K562 (cell line): ENCODE measurements around the gene FZD1. TPM values are rescaled to one million over a fixed set of nuclear protein-coding genes. Genes with fewer than 3 reads are reported as not detected.

Experiments
- ATAC-seq: fragments of 200-7000 bp; cut with Tn5 transposase; 3 replicates; pipeline ENCODE4 v1.9.1; 2020; ENCODE audit warnings: moderate library complexity
- BruUV-seq: library from RNA; stranded (reverse); fragments of 400-500 nt; replicated peaks from 2 replicates; lab custom pipeline; 2021; lab: Mats Ljungman, UMichigan
- CTCF ChIA-PET: fragments of 300-600 bp; formaldehyde crosslinking; extraction: SDS; loops from one replicate; lab custom pipeline; 2021; ENCODE audit warnings: low intra/inter-chr PET ratio; lab: Yijun Ruan, JAX
- POLR2A ChIA-PET: fragments of 300-600, 350-650 bp; sonication (Branson Sonifier 250); formaldehyde crosslinking; extraction: SDS; loops from one replicate; lab custom pipeline; 2021; ENCODE audit warnings: antibody characterized with exemption, inconsistent platforms; lab: Yijun Ruan, JAX
- DNase-seq, 4 experiments: peaks; one replicate each; pipeline versions ENCODE4 v3.0.0 to v3.0.0-alpha.2; 2011 to 2018; ENCODE audit warnings: low spot score in 3 of 4, mixed read lengths in 3 of 4; ENCODE audit errors: extremely low read depth in 1 of 4
- FAIRE-seq: peaks from 2 replicates; lab custom pipeline; 2011; peaks lifted over from hg19 to GRCh38; lab: Jason Lieb, UNC
- H2AFZ ChIP-seq: 2 replicates; pipeline ENCODE4 v1.6.0; 2011; ENCODE audit warnings: low read depth, low read length, control low read depth, inconsistent platforms
- H3K27ac ChIP-seq: fragments of 200-600 bp; 3 replicates; pipeline ENCODE4 v1.8.0; 2011; ENCODE audit warnings: low read depth, mild to moderate bottlenecking, control low read depth, inconsistent platforms, low read length, moderate library complexity, mixed read lengths; ENCODE audit errors: extremely low read depth
- H3K27me3 ChIP-seq, 2 experiments: fragments of 300-600 bp in 1 of 2; 2 replicates in 1 of 2; 3 replicates in 1 of 2; pipeline versions ENCODE4 v1.6.0 to v1.8.0; 2011; ENCODE audit warnings: inconsistent platforms in 2 of 2, low read length in 2 of 2, mild to moderate bottlenecking in 1 of 2, mixed read lengths in 1 of 2, moderate library complexity in 1 of 2; ENCODE audit not compliant: control insufficient read depth in 2 of 2, insufficient read depth in 2 of 2
- H3K36me3 ChIP-seq: fragments of 300-600 bp; 3 replicates; pipeline ENCODE4 v1.8.0; 2011; ENCODE audit warnings: mild to moderate bottlenecking, low read length, inconsistent platforms; ENCODE audit not compliant: control insufficient read depth, insufficient read depth
- H3K4me1 ChIP-seq, 2 experiments: fragments of 200-600 bp in 1 of 2; replicated peaks in 1 of 2; 2 replicates in 1 of 2; 3 replicates in 1 of 2; pipeline versions ENCODE4 v1.5.1 to v1.8.0; 2011; ENCODE audit warnings: inconsistent platforms in 2 of 2, low read length in 2 of 2, mild to moderate bottlenecking in 1 of 2, mixed read lengths in 1 of 2, moderate library complexity in 1 of 2; ENCODE audit not compliant: control insufficient read depth in 2 of 2, insufficient read depth in 2 of 2
- H3K4me2 ChIP-seq: 2 replicates; pipeline ENCODE4 v1.6.1; 2011; ENCODE audit warnings: low read length, control low read depth, inconsistent platforms, mixed read lengths; ENCODE audit not compliant: insufficient read depth
- H3K4me3 ChIP-seq: fragments of 200-600 bp; sonication (generic), shearing (Covaris generic); 2 replicates; pipeline ENCODE4 v1.5.1; 2016; ENCODE audit warnings: control low read depth, inconsistent platforms
- H3K79me2 ChIP-seq: fragments of 200-600 bp; 3 replicates; pipeline ENCODE4 v1.8.0; 2011; ENCODE audit warnings: low read length, inconsistent platforms; ENCODE audit not compliant: control insufficient read depth, insufficient read depth
- H3K9ac ChIP-seq, 2 experiments: 2 replicates each; pipeline versions ENCODE4 v1.6.0 to v1.6.1; 2011; ENCODE audit warnings: low read depth in 2 of 2, low read length in 2 of 2, control low read depth in 1 of 2, inconsistent platforms in 1 of 2, mild to moderate bottlenecking in 1 of 2, mixed read lengths in 1 of 2; ENCODE audit not compliant: insufficient read depth in 1 of 2
- H3K9me1 ChIP-seq: one replicate; pipeline ENCODE4 v1.6.0; 2011; ENCODE audit warnings: inconsistent platforms, mild to moderate bottlenecking, low read length, moderate library complexity; ENCODE audit not compliant: control insufficient read depth, insufficient read depth
- H3K9me3 ChIP-seq: replicated peaks from 2 replicates; pipeline ENCODE4 v1.5.1; 2011; ENCODE audit warnings: low read depth, low read length, inconsistent platforms; ENCODE audit not compliant: control insufficient read depth, insufficient read depth
- H4K20me1 ChIP-seq: replicated peaks from 2 replicates; pipeline ENCODE4 v1.6.1; 2011; ENCODE audit warnings: low read length, inconsistent platforms, mixed read lengths; ENCODE audit not compliant: control insufficient read depth, insufficient read depth
- BRCA1 ChIP-seq, 2 experiments: fragments of 450-650 bp in 1 of 2; sonication (generic) in 1 of 2; formaldehyde crosslinking in 1 of 2; IDR thresholded peaks; 2 replicates each; pipeline versions ENCODE4 v1.5.0 to v1.6.1; 2017 to 2020; ENCODE audit warnings: mild to moderate bottlenecking in 1 of 2, missing genetic modification reagents in 1 of 2
- CTBP1 ChIP-seq: fragments of 450-650 bp; IDR thresholded peaks from 2 replicates; pipeline ENCODE4 v1.6.1; 2016; ENCODE audit warnings: borderline replicate concordance
- ID3 ChIP-seq, 2 experiments: fragments of 250-450 bp in 1 of 2; fragments of 450-650 bp in 1 of 2; sonication (Bioruptor Pico) in 1 of 2; IDR thresholded peaks; 2 replicates each; pipeline versions ENCODE4 v1.6.1 to v1.8.0; 2016 to 2021; ENCODE audit warnings: mild to moderate bottlenecking in 2 of 2, moderate library complexity in 2 of 2, missing compliant biosample characterization in 1 of 2, missing genetic modification characterization in 1 of 2
- KLF6 ChIP-seq: fragments of 250-450 bp; sonication (Bioruptor Pico); IDR thresholded peaks from 2 replicates; pipeline ENCODE4 v1.4.0; 2020; ENCODE audit warnings: mild to moderate bottlenecking, moderate library complexity, borderline replicate concordance
- SMARCC2 ChIP-seq: fragments of 450-650 bp; IDR thresholded peaks from 2 replicates; pipeline ENCODE4 v1.6.1; 2017; ENCODE audit warnings: antibody characterized with exemption, moderate library complexity, mild to moderate bottlenecking, low read depth
- TARDBP ChIP-seq: fragments of 450-650 bp; IDR thresholded peaks from 2 replicates; pipeline ENCODE4 v1.6.1; 2016
- XRCC3 ChIP-seq: fragments of 450-650 bp; IDR thresholded peaks from 2 replicates; pipeline ENCODE4 v1.6.1; 2017; ENCODE audit warnings: mild to moderate bottlenecking, moderate library complexity
- ZKSCAN1 ChIP-seq: fragments of 150-350 bp; IDR thresholded peaks from 2 replicates; pipeline ENCODE4 v1.6.1; 2016; ENCODE audit warnings: low read depth, low read length
- ZNF12 ChIP-seq: sonication (generic); formaldehyde crosslinking; IDR thresholded peaks from 2 replicates; pipeline ENCODE4 v1.4.0; 2020; ENCODE audit warnings: mild to moderate bottlenecking, missing genetic modification reagents
- WGBS: fragments of 100-300 bp; shearing (Covaris generic); methylation state at CpG from one replicate; pipeline ENCODE4 v1.1.6; 2016; ENCODE audit warnings: low coverage, mixed read lengths; ENCODE audit not compliant: insufficient coverage; ENCODE audit errors: missing lambda C conversion rate; 5-methylcytosine and 5-hydroxymethylcytosine counted together
- in situ Hi-C: fragments of 300-500 bp; cut with MboI; formaldehyde crosslinking; loops from 4 replicates; pipeline ENCODE4 v1.15.0; 2018; ENCODE audit warnings: inconsistent platforms, mixed read lengths
- intact Hi-C: fragments of 100-400 bp; cut with micrococcal nuclease; formaldehyde crosslinking; loops from 2 replicates; pipeline ENCODE4 v1.14.2; 2022
- polyA plus RNA-seq, 8 experiments: library from polyadenylated mRNA; depleted of rRNA in 4 of 8; stranded (reverse) in 5 of 8; unstranded in 3 of 8; fragments of >200 nt; fragmentation: Nextera tagmentation in 2 of 8; fragmentation: Illumina TruSeq in 1 of 8; extraction: Ambion mirVana in 2 of 8; extraction: Trizol in 1 of 8; gene quantifications; 2 replicates each; pipeline versions ENCODE4 v1.2.1 to v1.2.3, GENCODE V29; 2011 to 2014; ENCODE audit warnings: inconsistent platforms in 1 of 8, missing spikeins in 1 of 8
- total RNA-seq, 7 experiments: library from RNA; depleted of rRNA in 6 of 7; stranded (reverse); fragments of >200 nt in 6 of 7; fragmentation: Illumina TruSeq in 2 of 7; extraction: Trizol in 2 of 7; gene quantifications; 2 replicates each; pipeline versions ENCODE4 v1.2.1 to v1.2.3, GENCODE V29; 2011 to 2021; ENCODE audit warnings: low replicate concordance in 1 of 7
- TF ChIP-seq, protein P1 (sequence below), 3 experiments: fragments of 200-800 bp in 1 of 3; fragments of 250-450 bp in 1 of 3; fragments of 450-650 bp in 1 of 3; sonication (Bioruptor Pico) in 1 of 3; sonication (Bioruptor generic) in 1 of 3; formaldehyde crosslinking in 1 of 3; IDR thresholded peaks; 2 replicates each; pipeline versions ENCODE4 v1.6.1 to v1.8.0; 2016 to 2022; ENCODE audit warnings: mild to moderate bottlenecking in 2 of 3, missing genetic modification characterization in 2 of 3, missing compliant biosample characterization in 1 of 3, moderate library complexity in 1 of 3
- TF ChIP-seq, protein P2 (sequence below): fragments of 450-650 bp; IDR thresholded peaks from 2 replicates; pipeline ENCODE4 v1.6.1; 2014; ENCODE audit warnings: low read depth, mild to moderate bottlenecking, moderate library complexity, borderline replicate concordance
- TF ChIP-seq, protein P3 (sequence below): sonication (generic); IDR thresholded peaks from 2 replicates; pipeline ENCODE4 v1.6.1; 2016

Gene FZD1
- total and polyA plus RNA-seq, 9 of the 15 experiments (the other 6 are each of a cell fraction or from before 2014, with no cell fraction given) = 0.25 to 5.1 (median 1.8) TPM

GRCh38 chr7:91250706-91251105 is 13.5 kb upstream of the FZD1 start:
- H4K20me1 ChIP-seq = no peaks in the 10 kb centered on the region
- ATAC-seq = no peak
- TF ChIP-seq BRCA1 (IDR thresholded peaks at IDR 0.05) = no peak
- TF ChIP-seq BRCA1 (CRISPR knock-in tag; IDR thresholded peaks at IDR 0.05) = no peak
- no peak for TF ChIP-seq CTBP1
- TF ChIP-seq ID3 (CRISPR knock-in tag; IDR thresholded peaks at IDR 0.05) = no peak
- TF ChIP-seq ID3 (tag; IDR thresholded peaks at IDR 0.05) = no peak
- no peak for TF ChIP-seq TARDBP
- no peak for TF ChIP-seq ZKSCAN1
- no peak for TF ChIP-seq XRCC3
- no peak for TF ChIP-seq SMARCC2
- TF ChIP-seq, protein P1, sequence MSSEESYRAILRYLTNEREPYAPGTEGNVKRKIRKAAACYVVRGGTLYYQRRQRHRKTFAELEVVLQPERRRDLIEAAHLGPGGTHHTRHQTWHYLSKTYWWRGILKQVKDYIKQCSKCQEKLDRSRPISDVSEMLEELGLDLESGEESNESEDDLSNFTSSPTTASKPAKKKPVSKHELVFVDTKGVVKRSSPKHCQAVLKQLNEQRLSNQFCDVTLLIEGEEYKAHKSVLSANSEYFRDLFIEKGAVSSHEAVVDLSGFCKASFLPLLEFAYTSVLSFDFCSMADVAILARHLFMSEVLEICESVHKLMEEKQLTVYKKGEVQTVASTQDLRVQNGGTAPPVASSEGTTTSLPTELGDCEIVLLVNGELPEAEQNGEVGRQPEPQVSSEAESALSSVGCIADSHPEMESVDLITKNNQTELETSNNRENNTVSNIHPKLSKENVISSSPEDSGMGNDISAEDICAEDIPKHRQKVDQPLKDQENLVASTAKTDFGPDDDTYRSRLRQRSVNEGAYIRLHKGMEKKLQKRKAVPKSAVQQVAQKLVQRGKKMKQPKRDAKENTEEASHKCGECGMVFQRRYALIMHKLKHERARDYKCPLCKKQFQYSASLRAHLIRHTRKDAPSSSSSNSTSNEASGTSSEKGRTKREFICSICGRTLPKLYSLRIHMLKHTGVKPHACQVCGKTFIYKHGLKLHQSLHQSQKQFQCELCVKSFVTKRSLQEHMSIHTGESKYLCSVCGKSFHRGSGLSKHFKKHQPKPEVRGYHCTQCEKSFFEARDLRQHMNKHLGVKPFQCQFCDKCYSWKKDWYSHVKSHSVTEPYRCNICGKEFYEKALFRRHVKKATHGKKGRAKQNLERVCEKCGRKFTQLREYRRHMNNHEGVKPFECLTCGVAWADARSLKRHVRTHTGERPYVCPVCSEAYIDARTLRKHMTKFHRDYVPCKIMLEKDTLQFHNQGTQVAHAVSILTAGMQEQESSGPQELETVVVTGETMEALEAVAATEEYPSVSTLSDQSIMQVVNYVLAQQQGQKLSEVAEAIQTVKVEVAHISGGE (CRISPR knock-in tag; IDR thresholded peaks at IDR 0.05) = no peak
- TF ChIP-seq, protein P2, sequence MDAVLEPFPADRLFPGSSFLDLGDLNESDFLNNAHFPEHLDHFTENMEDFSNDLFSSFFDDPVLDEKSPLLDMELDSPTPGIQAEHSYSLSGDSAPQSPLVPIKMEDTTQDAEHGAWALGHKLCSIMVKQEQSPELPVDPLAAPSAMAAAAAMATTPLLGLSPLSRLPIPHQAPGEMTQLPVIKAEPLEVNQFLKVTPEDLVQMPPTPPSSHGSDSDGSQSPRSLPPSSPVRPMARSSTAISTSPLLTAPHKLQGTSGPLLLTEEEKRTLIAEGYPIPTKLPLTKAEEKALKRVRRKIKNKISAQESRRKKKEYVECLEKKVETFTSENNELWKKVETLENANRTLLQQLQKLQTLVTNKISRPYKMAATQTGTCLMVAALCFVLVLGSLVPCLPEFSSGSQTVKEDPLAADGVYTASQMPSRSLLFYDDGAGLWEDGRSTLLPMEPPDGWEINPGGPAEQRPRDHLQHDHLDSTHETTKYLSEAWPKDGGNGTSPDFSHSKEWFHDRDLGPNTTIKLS = no peak
- TF ChIP-seq, protein P3, sequence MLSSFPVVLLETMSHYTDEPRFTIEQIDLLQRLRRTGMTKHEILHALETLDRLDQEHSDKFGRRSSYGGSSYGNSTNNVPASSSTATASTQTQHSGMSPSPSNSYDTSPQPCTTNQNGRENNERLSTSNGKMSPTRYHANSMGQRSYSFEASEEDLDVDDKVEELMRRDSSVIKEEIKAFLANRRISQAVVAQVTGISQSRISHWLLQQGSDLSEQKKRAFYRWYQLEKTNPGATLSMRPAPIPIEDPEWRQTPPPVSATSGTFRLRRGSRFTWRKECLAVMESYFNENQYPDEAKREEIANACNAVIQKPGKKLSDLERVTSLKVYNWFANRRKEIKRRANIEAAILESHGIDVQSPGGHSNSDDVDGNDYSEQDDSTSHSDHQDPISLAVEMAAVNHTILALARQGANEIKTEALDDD = no peak
- TF ChIP-seq KLF6 = no peak
- no peak for TF ChIP-seq ZNF12 (CRISPR knock-in tag)
- TF ChIP-seq, all 486 proteins: peak for 0
- Histone ChIP-seq H3K36me3 (no peaks in the 10 kb centered on the region), H3K79me2 (no peaks in the 10 kb centered on the region), H3K9me1 (no peaks in the 10 kb centered on the region), H3K4me2 (no peak overlapping the region), H3K4me3 (no peak overlapping the region), H3K4me1 (no peaks in the 10 kb centered on the region), H3K9ac (no peak overlapping the region), H2AFZ (no peak overlapping the region), H3K9me3 (no peaks in the 10 kb centered on the region), H3K27me3 (peaks cover 3 to 9% of the 10 kb centered on the region in 2 experiments; a peak in 2 of 5 replicates), H3K27ac (no peak overlapping the region)
- WGBS = 9% methylated on average over 4 of the region's 4 CpGs
- DNase-seq = no peak
- in situ Hi-C loops = no loop called here
- CTCF ChIA-PET = no interaction called here
- intact Hi-C loops = no loop called here
- FAIRE-seq = no peak
- POLR2A ChIA-PET = no interaction called here
- no TSS peak for BruUV-seq
